Effector memory CD4-positive, alpha-beta T cell (primary cell): Measurements from ENCODE around the gene GNAQ.

ENCODE experiments used
- DNase-seq, 3 donors: peaks; one replicate each; pipeline ENCODE4 v3.0.0-alpha.2; 2020
- H3K27ac ChIP-seq: 2 replicates; pipeline ENCODE4 v1.7.0; 2013; ENCODE audit warnings: mild to moderate bottlenecking, low read length, moderate library complexity; ENCODE audit not compliant: insufficient read depth, poor library complexity, severe bottlenecking
- H3K27me3 ChIP-seq: replicated peaks from 2 replicates; pipeline ENCODE4 v1.7.0; 2013; ENCODE audit warnings: mild to moderate bottlenecking, low read length; ENCODE audit not compliant: insufficient read depth, control insufficient read depth, poor library complexity, severe bottlenecking
- H3K36me3 ChIP-seq: 2 replicates; pipeline ENCODE4 v1.7.0; 2013; ENCODE audit warnings: mild to moderate bottlenecking, low read length, moderate library complexity; ENCODE audit not compliant: control insufficient read depth, insufficient read depth
- H3K4me1 ChIP-seq: 2 replicates; pipeline ENCODE4 v1.7.0; 2013; ENCODE audit warnings: low read length, mild to moderate bottlenecking; ENCODE audit not compliant: control insufficient read depth, insufficient read depth, poor library complexity, severe bottlenecking
- H3K4me3 ChIP-seq: 2 replicates; pipeline ENCODE4 v1.7.0; 2013; ENCODE audit warnings: low read length, low read depth, mild to moderate bottlenecking; ENCODE audit not compliant: insufficient read depth, poor library complexity, severe bottlenecking
- H3K9me3 ChIP-seq: 2 replicates; pipeline ENCODE4 v1.7.0; 2013; ENCODE audit warnings: mild to moderate bottlenecking, low read length, moderate library complexity; ENCODE audit not compliant: control insufficient read depth

Gene GNAQ

GRCh38 chr9:78049484-78049883 is 17.9 kb upstream of the GNAQ start:
- no peak for DNase-seq
- peaks cover 12% of the 10 kb centered on the region for H3K4me1 ChIP-seq
- H3K9me3 ChIP-seq, result no peaks in the 10 kb centered on the region
- H3K27ac ChIP-seq, result no peak overlapping the region
- no peak overlapping the region for H3K4me3 ChIP-seq
- no peaks in the 10 kb centered on the region for H3K27me3 ChIP-seq
- no peaks in the 10 kb centered on the region for H3K36me3 ChIP-seq

GRCh38 chr9:78047106-78047505 is 15.5 kb upstream of the GNAQ start:
- Histone ChIP-seq H3K27ac (no peak overlapping the region), H3K27me3 (no peaks in the 10 kb centered on the region), H3K4me3 (no peak overlapping the region), H3K9me3 (no peaks in the 10 kb centered on the region), H3K36me3 (no peaks in the 10 kb centered on the region), H3K4me1 (no peaks in the 10 kb centered on the region)
- DNase-seq, result no peak

- no peaks in the 10 kb centered on the region for H3K9me3 ChIP-seq
- DNase-seq, result no peak
- H3K4me1 ChIP-seq, result no peaks in the 10 kb centered on the region
- no peak overlapping the region for H3K27ac ChIP-seq
- no peak overlapping the region for H3K4me3 ChIP-seq
- H3K27me3 ChIP-seq, result no peaks in the 10 kb centered on the region
- no peaks in the 10 kb centered on the region for H3K36me3 ChIP-seq
These were observed 14.5 kb upstream of the GNAQ start for GRCh38 chr9:78046112-78046511.

DNA sequence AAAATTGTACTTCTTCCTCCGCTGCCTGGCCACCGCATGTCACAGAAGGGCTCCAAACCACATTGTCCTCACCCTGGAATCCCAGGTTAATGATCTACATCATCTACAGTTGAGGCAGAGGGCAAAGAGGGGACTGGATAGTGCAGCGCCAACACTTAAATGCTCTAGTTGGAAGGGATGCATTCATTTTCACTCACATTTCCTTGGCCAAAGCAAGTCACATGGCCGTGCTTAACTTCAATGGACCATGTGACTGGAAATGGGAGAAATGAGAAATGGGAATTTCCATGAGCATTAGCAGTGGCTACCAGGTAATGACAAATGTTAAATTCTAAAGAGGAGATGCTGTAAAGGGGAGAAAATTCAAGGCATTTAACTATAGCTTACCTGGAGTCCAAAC is 13.3 kb upstream of the GNAQ start:
- Histone ChIP-seq H3K27ac (no peak overlapping the region), H3K27me3 (no peaks in the 10 kb centered on the region), H3K9me3 (no peaks in the 10 kb centered on the region), H3K4me3 (no peak overlapping the region), H3K4me1 (no peaks in the 10 kb centered on the region), H3K36me3 (no peaks in the 10 kb centered on the region)
- no peak for DNase-seq

DNA sequence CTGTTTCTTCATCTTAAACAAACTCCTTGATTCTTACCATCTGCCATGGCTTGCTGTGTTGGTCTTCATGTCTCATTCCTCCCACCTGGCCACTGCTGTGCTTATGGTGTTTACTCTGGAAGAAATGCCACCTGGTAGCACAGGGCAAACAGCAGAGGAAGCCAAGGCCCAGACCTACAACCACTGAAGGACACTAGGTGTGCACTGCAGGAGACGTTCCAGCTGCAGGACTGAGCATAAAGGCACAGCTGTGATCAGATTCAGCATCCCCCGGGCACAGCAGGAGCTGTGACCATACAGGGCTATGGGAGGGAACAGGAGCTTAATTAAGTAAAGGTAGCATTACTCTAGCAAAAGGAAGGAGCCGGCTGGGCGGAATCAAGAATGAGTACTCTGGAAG is 12.6 kb upstream of the GNAQ start:
- no peaks in the 10 kb centered on the region for H3K4me1 ChIP-seq
- H3K27me3 ChIP-seq, result no peaks in the 10 kb centered on the region
- no peak for DNase-seq
- no peaks in the 10 kb centered on the region for H3K9me3 ChIP-seq
- no peaks in the 10 kb centered on the region for H3K36me3 ChIP-seq
- no peak overlapping the region for H3K27ac ChIP-seq
- H3K4me3 ChIP-seq, result no peak overlapping the region

DNA sequence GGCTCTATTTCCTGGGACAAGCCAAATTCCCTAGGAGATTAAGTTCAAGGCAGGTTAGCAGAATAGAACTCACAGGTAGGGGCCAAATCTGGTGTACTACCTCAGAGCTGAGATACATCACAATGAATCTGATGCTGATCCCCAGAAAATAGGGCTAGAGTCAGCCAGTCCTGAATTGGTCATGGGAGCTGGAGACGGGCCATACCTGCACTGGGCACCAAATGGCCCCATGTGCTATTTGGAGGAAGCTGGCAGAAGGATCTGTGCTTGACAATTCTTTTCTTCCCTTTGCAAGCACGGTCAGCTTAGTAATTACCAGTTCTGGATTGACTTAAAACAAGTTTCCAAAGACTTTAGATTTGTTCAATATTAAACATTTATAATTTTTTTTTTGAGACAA is 10.4 kb upstream of the GNAQ start:
- H3K9me3 ChIP-seq, result no peaks in the 10 kb centered on the region
- no peak overlapping the region for H3K4me3 ChIP-seq
- H3K36me3 ChIP-seq, result no peaks in the 10 kb centered on the region
- no peaks in the 10 kb centered on the region for H3K4me1 ChIP-seq
- no peak overlapping the region for H3K27ac ChIP-seq
- DNase-seq, result no peak
- no peaks in the 10 kb centered on the region for H3K27me3 ChIP-seq

DNA sequence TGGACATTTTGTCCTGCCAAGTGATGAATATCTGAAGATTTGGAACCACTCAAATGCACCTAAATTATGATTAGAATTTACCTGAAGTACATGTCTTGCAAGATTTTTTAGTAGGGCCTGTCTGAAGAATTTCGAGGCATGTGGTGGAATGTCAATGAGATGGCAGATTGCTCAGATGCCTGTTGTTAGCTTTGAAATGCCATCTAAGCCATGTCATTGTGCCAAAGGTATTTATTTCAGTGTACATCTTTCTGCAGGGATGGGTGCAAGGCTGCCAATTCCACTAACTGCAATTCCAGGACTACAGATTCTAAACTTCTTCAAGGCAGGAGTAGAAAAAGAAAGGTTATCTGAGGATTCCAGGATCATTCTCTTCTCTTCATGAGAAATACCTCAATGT is 9.1 kb upstream of the GNAQ start:
- Histone ChIP-seq H3K27me3 (no peaks in the 10 kb centered on the region), H3K27ac (no peak overlapping the region), H3K4me1 (no peaks in the 10 kb centered on the region), H3K9me3 (no peaks in the 10 kb centered on the region), H3K36me3 (no peaks in the 10 kb centered on the region), H3K4me3 (no peak overlapping the region)
- DNase-seq, result no peak

- H3K4me3 ChIP-seq, result no peak overlapping the region
- no peaks in the 10 kb centered on the region for H3K9me3 ChIP-seq
- H3K27me3 ChIP-seq, result no peaks in the 10 kb centered on the region
- no peak for DNase-seq
- peaks cover 9% of the 10 kb centered on the region for H3K4me1 ChIP-seq
- H3K27ac ChIP-seq, result no peak overlapping the region
- H3K36me3 ChIP-seq, result no peaks in the 10 kb centered on the region
These were observed 7.1 kb upstream of the GNAQ start for GRCh38 chr9:78038620-78039300.

DNA sequence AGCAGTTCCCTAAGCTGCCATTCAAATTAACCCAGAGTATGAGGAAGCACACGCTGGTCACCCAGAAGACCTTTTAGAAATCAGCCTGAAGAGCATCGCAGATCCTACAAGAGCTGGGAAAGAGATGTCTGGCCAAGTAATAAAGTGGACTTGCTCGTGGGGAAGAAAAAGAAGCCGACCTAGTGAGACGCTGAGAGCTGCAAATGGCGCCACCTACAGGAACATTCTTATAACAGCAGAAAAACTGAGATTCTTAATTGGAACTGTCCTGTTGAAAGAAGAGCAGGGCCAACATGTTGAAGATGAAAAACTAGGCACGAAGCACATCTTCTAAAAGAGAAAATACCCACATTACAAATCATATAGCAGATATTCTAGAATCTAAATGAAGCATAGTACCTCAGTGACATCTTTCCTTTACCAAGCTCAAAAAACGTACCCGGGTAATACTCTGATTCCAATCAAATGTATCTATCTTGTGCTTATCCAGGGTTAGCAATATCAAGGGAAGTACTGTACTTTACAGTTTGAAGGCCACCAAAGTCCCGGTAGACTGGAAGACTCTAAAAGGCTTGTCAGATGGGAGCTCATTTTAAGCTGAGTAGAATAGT is 3.9 kb upstream of the GNAQ start:
- Histone ChIP-seq H3K4me1 (peaks cover 15% of the 10 kb centered on the region), H3K27ac (no peak overlapping the region), H3K36me3 (no peaks in the 10 kb centered on the region), H3K4me3 (no peak overlapping the region), H3K9me3 (no peaks in the 10 kb centered on the region), H3K27me3 (no peaks in the 10 kb centered on the region)
- peak; percentile 7 to 32 (median 20) for DNase-seq

- H3K36me3 ChIP-seq, result no peaks in the 10 kb centered on the region
- H3K4me3 ChIP-seq, result no peak overlapping the region
These were observed 2.3 kb upstream of the GNAQ start for GRCh38 chr9:78033870-78034269.

More at GRCh38 chr9:78033870-78034269, 2.3 kb upstream of the GNAQ start:
- Histone ChIP-seq H3K4me1 (peaks cover 22% of the 10 kb centered on the region), H3K27me3 (no peaks in the 10 kb centered on the region), H3K27ac (no peak overlapping the region), H3K9me3 (no peaks in the 10 kb centered on the region)
- DNase-seq, result no peak
